ENCODE data around the gene SPINK4.

SPINK4 gene

GRCh38 chr9:33294670-33295432 lies 54.9 kb downstream of the SPINK4 start:
- DNase-seq, result no peak

DNA sequence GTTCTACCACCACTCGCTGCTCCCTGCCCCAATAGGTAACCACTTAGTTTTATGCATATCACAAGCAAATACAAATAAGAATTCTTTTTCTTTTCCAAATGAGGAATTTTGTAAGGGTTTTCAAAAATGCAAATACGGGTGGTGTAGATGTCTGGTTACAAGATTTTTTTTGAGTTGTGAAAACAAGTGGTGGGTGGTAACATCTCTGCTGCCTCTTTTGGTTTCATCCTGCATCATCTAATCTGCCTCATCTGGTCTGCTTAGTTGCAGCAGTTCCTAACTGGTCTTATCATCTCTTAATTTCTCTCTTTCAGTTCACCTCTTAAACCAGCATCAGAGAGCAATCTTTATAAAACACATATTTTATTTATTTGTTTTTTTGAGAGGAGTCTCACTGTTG lies 55.6 kb downstream of the SPINK4 start:
- no peak for DNase-seq

GRCh38 chr9:33297432-33297831 lies 57.5 kb downstream of the SPINK4 start:
- no peak for DNase-seq
